Measurements from ENCODE around the gene BCL2L11.

BCL2L11 gene

GRCh38 chr2:111122631-111123421 lies 2.1 kb downstream of the BCL2L11 start:
- peak overlapping the region; percentile 73 for H3K27ac ChIP-seq
- peaks cover 27% of the 10 kb centered on the region for H3K27me3 ChIP-seq
- H3K4me1 ChIP-seq = peaks cover 45% of the 10 kb centered on the region
- H4K20me1 ChIP-seq = peaks cover 93% of the 10 kb centered on the region
- H3K4me2 ChIP-seq = peak overlapping the region; percentile 99
- TF ChIP-seq Cebpa-rat (IDR thresholded peaks at IDR 0.05) = no peak
- peaks cover 40% of the 10 kb centered on the region for H3K36me3 ChIP-seq
- H3K9me3 ChIP-seq = no peaks in the 10 kb centered on the region
- H3K9ac ChIP-seq = peak overlapping the region; percentile 87
- peak overlapping the region; percentile 95 for H3K4me3 ChIP-seq

- no peak overlapping the region for H3K9ac ChIP-seq
- H3K4me2 ChIP-seq = peak overlapping the region; percentile 99
- H3K27me3 ChIP-seq = peaks cover 18% of the 10 kb centered on the region
- H4K20me1 ChIP-seq = peaks cover 93% of the 10 kb centered on the region
- H3K9me3 ChIP-seq = no peaks in the 10 kb centered on the region
- no peak overlapping the region for H3K27ac ChIP-seq
- peak overlapping the region; percentile 95 for H3K4me3 ChIP-seq
- no peak for TF ChIP-seq Cebpa-rat (IDR thresholded peaks at IDR 0.05)
- H3K36me3 ChIP-seq = peaks cover 49% of the 10 kb centered on the region
- H3K4me1 ChIP-seq = peaks cover 36% of the 10 kb centered on the region
These were observed 3.0 kb downstream of the BCL2L11 start for GRCh38 chr2:111123751-111124150.

- Histone ChIP-seq H3K36me3 (peaks cover 72% of the 10 kb centered on the region), H4K20me1 (peaks cover 90% of the 10 kb centered on the region), H3K27me3 (no peaks in the 10 kb centered on the region), H3K4me2 (no peak overlapping the region), H3K4me3 (no peak overlapping the region), H3K9me3 (no peaks in the 10 kb centered on the region), H3K9ac (no peak overlapping the region), H3K27ac (no peak overlapping the region), H3K4me1 (peaks cover 20% of the 10 kb centered on the region)
- TF ChIP-seq Cebpa-rat (IDR thresholded peaks at IDR 0.05) = no peak
These were observed 5.9 kb downstream of the BCL2L11 start for GRCh38 chr2:111126581-111126980.

GRCh38 chr2:111127351-111127750 lies 6.6 kb downstream of the BCL2L11 start:
- peaks cover 77% of the 10 kb centered on the region for H3K36me3 ChIP-seq
- TF ChIP-seq Cebpa-rat (IDR thresholded peaks at IDR 0.05) = no peak
- H3K27me3 ChIP-seq = no peaks in the 10 kb centered on the region
- no peak overlapping the region for H3K9ac ChIP-seq
- no peak overlapping the region for H3K4me3 ChIP-seq
- peaks cover 90% of the 10 kb centered on the region for H4K20me1 ChIP-seq
- no peak overlapping the region for H3K4me2 ChIP-seq
- peaks cover 20% of the 10 kb centered on the region for H3K4me1 ChIP-seq
- H3K9me3 ChIP-seq = no peaks in the 10 kb centered on the region
- H3K27ac ChIP-seq = no peak overlapping the region

- peaks cover 83% of the 10 kb centered on the region for H3K36me3 ChIP-seq
- no peak overlapping the region for H3K27ac ChIP-seq
- no peak overlapping the region for H3K4me2 ChIP-seq
- no peak for TF ChIP-seq Cebpa-rat (IDR thresholded peaks at IDR 0.05)
- no peak overlapping the region for H3K9ac ChIP-seq
- peaks cover 27% of the 10 kb centered on the region for H3K4me1 ChIP-seq
- no peaks in the 10 kb centered on the region for H3K9me3 ChIP-seq
- H3K27me3 ChIP-seq = no peaks in the 10 kb centered on the region
- H3K4me3 ChIP-seq = no peak overlapping the region
- peaks cover 90% of the 10 kb centered on the region for H4K20me1 ChIP-seq
These were observed 7.4 kb downstream of the BCL2L11 start for GRCh38 chr2:111128096-111128495.

GRCh38 chr2:111133603-111134002 lies 12.9 kb downstream of the BCL2L11 start:
- no peak overlapping the region for H3K27ac ChIP-seq
- peak overlapping the region; percentile 33; the same call in 1 of the 2 replicates for H3K4me2 ChIP-seq
- no peak for TF ChIP-seq Cebpa-rat (IDR thresholded peaks at IDR 0.05)

GRCh38 chr2:111134055-111134454 lies 13.3 kb downstream of the BCL2L11 start:
- no peak for TF ChIP-seq Cebpa-rat (IDR thresholded peaks at IDR 0.05)
- Histone ChIP-seq H3K4me2 (peak overlapping the region; percentile 33; the same call in 1 of the 2 replicates), H3K9ac (no peak overlapping the region)

More at GRCh38 chr2:111133603-111134002, 12.9 kb downstream of the BCL2L11 start:
- no peak overlapping the region for H3K9ac ChIP-seq
- H3K4me3 ChIP-seq = no peak overlapping the region
- no peaks in the 10 kb centered on the region for H3K9me3 ChIP-seq
- peaks cover 31% of the 10 kb centered on the region for H3K4me1 ChIP-seq
- H3K27me3 ChIP-seq = no peaks in the 10 kb centered on the region
- H4K20me1 ChIP-seq = peaks cover 90% of the 10 kb centered on the region
- H3K36me3 ChIP-seq = peaks cover 65% of the 10 kb centered on the region

GRCh38 chr2:111135237-111135909 lies 14.7 kb downstream of the BCL2L11 start:
- H3K27me3 ChIP-seq = no peaks in the 10 kb centered on the region
- H4K20me1 ChIP-seq = peaks cover 90% of the 10 kb centered on the region
- H3K36me3 ChIP-seq = peaks cover 65% of the 10 kb centered on the region
- TF ChIP-seq Cebpa-rat (IDR thresholded peaks at IDR 0.05) = no peak
- no peak overlapping the region for H3K27ac ChIP-seq
- H3K4me1 ChIP-seq = peaks cover 31% of the 10 kb centered on the region
- H3K9ac ChIP-seq = no peak overlapping the region
- H3K4me2 ChIP-seq = peak overlapping the region; percentile 16
- no peak overlapping the region for H3K4me3 ChIP-seq
- no peaks in the 10 kb centered on the region for H3K9me3 ChIP-seq

More at GRCh38 chr2:111134055-111134454, 13.3 kb downstream of the BCL2L11 start:
- H3K36me3 ChIP-seq = peaks cover 65% of the 10 kb centered on the region
- no peak overlapping the region for H3K27ac ChIP-seq
- peaks cover 90% of the 10 kb centered on the region for H4K20me1 ChIP-seq
- peaks cover 31% of the 10 kb centered on the region for H3K4me1 ChIP-seq
- no peaks in the 10 kb centered on the region for H3K27me3 ChIP-seq
- H3K9me3 ChIP-seq = no peaks in the 10 kb centered on the region
- H3K4me3 ChIP-seq = no peak overlapping the region

GRCh38 chr2:111135910-111136297 lies 15.2 kb downstream of the BCL2L11 start:
- Histone ChIP-seq H3K27me3 (no peaks in the 10 kb centered on the region), H3K4me1 (peaks cover 31% of the 10 kb centered on the region), H4K20me1 (peaks cover 95% of the 10 kb centered on the region), H3K4me2 (peak overlapping the region; percentile 16), H3K36me3 (peaks cover 65% of the 10 kb centered on the region), H3K4me3 (no peak overlapping the region), H3K9me3 (no peaks in the 10 kb centered on the region), H3K27ac (no peak overlapping the region), H3K9ac (no peak overlapping the region)
- no peak for TF ChIP-seq Cebpa-rat (IDR thresholded peaks at IDR 0.05)

- Histone ChIP-seq H3K4me1 (peaks cover 16% of the 10 kb centered on the region), H3K9ac (no peak overlapping the region), H3K27me3 (no peaks in the 10 kb centered on the region), H3K27ac (no peak overlapping the region), H3K9me3 (no peaks in the 10 kb centered on the region), H3K4me2 (no peak overlapping the region), H4K20me1 (peaks cover 92% of the 10 kb centered on the region), H3K36me3 (peaks cover 60% of the 10 kb centered on the region), H3K4me3 (no peak overlapping the region)
- no peak for TF ChIP-seq Cebpa-rat (IDR thresholded peaks at IDR 0.05)
These were observed 18.1 kb downstream of the BCL2L11 start for GRCh38 chr2:111138839-111139238.
